HepG2 (cell line): Measurements from ENCODE around the gene TP63.

Source experiments
- ADNP ChIP-seq: sonication (generic); formaldehyde crosslinking; IDR thresholded peaks from 2 replicates; pipeline ENCODE4 v1.4.0; 2020; ENCODE audit warnings: missing genetic modification reagents
- EHMT2 ChIP-seq: fragments of 200-600 bp; sonication (generic); IDR thresholded peaks from 2 replicates; pipeline ENCODE4 v1.7.0; 2017; ENCODE audit warnings: antibody characterized with exemption, low read depth, low read length, borderline replicate concordance
- FOXP1 ChIP-seq, 2 experiments: fragments of 450-650 bp in 1 of 2; IDR thresholded peaks; 2 replicates each; pipeline ENCODE4 v1.6.1; 2017 to 2018; ENCODE audit warnings: antibody characterized with exemption in 1 of 2
- TF ChIP-seq, protein P1 (sequence below), 2 experiments: sonication (generic) in 1 of 2; formaldehyde crosslinking in 1 of 2; IDR thresholded peaks; 2 replicates each; pipeline versions ENCODE4 v1.5.1 to v1.6.1; 2011 to 2020; ENCODE audit warnings: borderline replicate concordance in 1 of 2, low read depth in 1 of 2, low read length in 1 of 2, mild to moderate bottlenecking in 1 of 2, missing genetic modification reagents in 1 of 2, moderate library complexity in 1 of 2

GRCh38 chr3:189902230-189903186, 271.3 kb downstream of the TP63 start:
- TF ChIP-seq FOXP1 (IDR thresholded peaks at IDR 0.05) (no peak), FOXP1 (CRISPR knock-in tag; IDR thresholded peaks at IDR 0.05) (no peak), ADNP (CRISPR knock-in tag) (no peak), EHMT2 (no peak)
- TF ChIP-seq, protein P1, sequence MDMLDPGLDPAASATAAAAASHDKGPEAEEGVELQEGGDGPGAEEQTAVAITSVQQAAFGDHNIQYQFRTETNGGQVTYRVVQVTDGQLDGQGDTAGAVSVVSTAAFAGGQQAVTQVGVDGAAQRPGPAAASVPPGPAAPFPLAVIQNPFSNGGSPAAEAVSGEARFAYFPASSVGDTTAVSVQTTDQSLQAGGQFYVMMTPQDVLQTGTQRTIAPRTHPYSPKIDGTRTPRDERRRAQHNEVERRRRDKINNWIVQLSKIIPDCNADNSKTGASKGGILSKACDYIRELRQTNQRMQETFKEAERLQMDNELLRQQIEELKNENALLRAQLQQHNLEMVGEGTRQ (IDR thresholded peaks at IDR 0.05; ENCODE audit: low read depth, low read length) = no peak
- TF ChIP-seq, protein P1 (CRISPR knock-in tag; IDR thresholded peaks at IDR 0.05; ENCODE audit: borderline replicate concordance) = no peak
